Left ventricle myocardium inferior (tissue), 1 donor: Measurements from ENCODE around the gene KCNJ4. TPM values are rescaled to one million over a fixed set of nuclear protein-coding genes. Genes with fewer than 3 reads are reported as not detected.
A peak's percentile ranks its signal among the peaks of the same experiment; 100 is the strongest.

Experiments
- DNase-seq: peaks from one replicate; pipeline ENCODE4 v3.0.0-alpha.2; 2020
- H3K27ac ChIP-seq: fragments of 200-600 bp; replicated peaks from 2 replicates; pipeline ENCODE4 v1.8.0; 2021
- H3K27me3 ChIP-seq: fragments of 200-600 bp; 2 replicates; pipeline ENCODE4 v1.8.0; 2021; ENCODE audit warnings: low read depth
- H3K36me3 ChIP-seq: fragments of 200-600 bp; 2 replicates; pipeline ENCODE4 v1.8.0; 2021
- H3K4me1 ChIP-seq: fragments of 200-600 bp; 2 replicates; pipeline ENCODE4 v1.8.0; 2021
- H3K4me3 ChIP-seq: fragments of 200-600 bp; 2 replicates; pipeline ENCODE4 v1.8.0; 2021; ENCODE audit warnings: mild to moderate bottlenecking, moderate library complexity
- H3K9me3 ChIP-seq: fragments of 200-600 bp; replicated peaks from 2 replicates; pipeline ENCODE4 v1.8.0; 2021
- intact Hi-C: fragments of 100-400 bp; cut with micrococcal nuclease; formaldehyde crosslinking; loops from one replicate; pipeline ENCODE4 v1.11.0; 2022
- total RNA-seq: library from RNA; stranded (reverse); fragmentation: NEBNext Ultra II Directional; extraction: Animal tissue kit (Norgen Biotek cat#: 25700); gene quantifications from one replicate; pipeline ENCODE4 v1.2.1, GENCODE V29; 2021
- TF ChIP-seq, protein P1 (sequence below): fragments of 200-600 bp; IDR thresholded peaks from 2 replicates; pipeline ENCODE4 v1.8.0; 2021; ENCODE audit warnings: antibody characterized with exemption, mild to moderate bottlenecking, borderline replicate concordance
- donor health status: DM: no; HTN: yes; CAD: no; lungs with severe emphysema.

KCNJ4 gene
- total RNA-seq, 1 donor from 2014 or later, result 45.7 TPM

- Histone ChIP-seq H3K27ac (peak overlapping the region; percentile 94), H3K4me3 (peak overlapping the region; percentile 70), H3K36me3 (no peaks in the 10 kb centered on the region), H3K9me3 (no peaks in the 10 kb centered on the region), H3K27me3 (peaks cover 92% of the 10 kb centered on the region), H3K4me1 (peaks cover 73% of the 10 kb centered on the region)
- TF ChIP-seq, protein P1, sequence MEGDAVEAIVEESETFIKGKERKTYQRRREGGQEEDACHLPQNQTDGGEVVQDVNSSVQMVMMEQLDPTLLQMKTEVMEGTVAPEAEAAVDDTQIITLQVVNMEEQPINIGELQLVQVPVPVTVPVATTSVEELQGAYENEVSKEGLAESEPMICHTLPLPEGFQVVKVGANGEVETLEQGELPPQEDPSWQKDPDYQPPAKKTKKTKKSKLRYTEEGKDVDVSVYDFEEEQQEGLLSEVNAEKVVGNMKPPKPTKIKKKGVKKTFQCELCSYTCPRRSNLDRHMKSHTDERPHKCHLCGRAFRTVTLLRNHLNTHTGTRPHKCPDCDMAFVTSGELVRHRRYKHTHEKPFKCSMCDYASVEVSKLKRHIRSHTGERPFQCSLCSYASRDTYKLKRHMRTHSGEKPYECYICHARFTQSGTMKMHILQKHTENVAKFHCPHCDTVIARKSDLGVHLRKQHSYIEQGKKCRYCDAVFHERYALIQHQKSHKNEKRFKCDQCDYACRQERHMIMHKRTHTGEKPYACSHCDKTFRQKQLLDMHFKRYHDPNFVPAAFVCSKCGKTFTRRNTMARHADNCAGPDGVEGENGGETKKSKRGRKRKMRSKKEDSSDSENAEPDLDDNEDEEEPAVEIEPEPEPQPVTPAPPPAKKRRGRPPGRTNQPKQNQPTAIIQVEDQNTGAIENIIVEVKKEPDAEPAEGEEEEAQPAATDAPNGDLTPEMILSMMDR, result no peak
- DNase-seq, result no peak
- intact Hi-C loops, result no loop called here
Observed at GRCh38 chr22:38454353-38455075, 485 bp downstream of the KCNJ4 start.

- no peaks in the 10 kb centered on the region for H3K36me3 ChIP-seq
- peak overlapping the region; percentile 70 for H3K4me3 ChIP-seq
- H3K27ac ChIP-seq, result peak overlapping the region; percentile 94
- TF ChIP-seq, protein P1, result no peak
- H3K27me3 ChIP-seq, result peaks cover 92% of the 10 kb centered on the region
- no peak for DNase-seq
- H3K9me3 ChIP-seq, result no peaks in the 10 kb centered on the region
- intact Hi-C loops, result no loop called here
- peaks cover 78% of the 10 kb centered on the region for H3K4me1 ChIP-seq
Observed at GRCh38 chr22:38453996-38454352, 1.0 kb downstream of the KCNJ4 start.

- Histone ChIP-seq H3K4me3 (peak overlapping the region; percentile 70), H3K4me1 (peaks cover 86% of the 10 kb centered on the region), H3K27ac (peak overlapping the region; percentile 94), H3K36me3 (no peaks in the 10 kb centered on the region), H3K9me3 (no peaks in the 10 kb centered on the region), H3K27me3 (peaks cover 93% of the 10 kb centered on the region)
- DNase-seq, result no peak
- intact Hi-C loops, result no loop called here
- TF ChIP-seq, protein P1, result no peak
Observed at GRCh38 chr22:38453066-38453672, 1.8 kb downstream of the KCNJ4 start.

- H3K27me3 ChIP-seq, result peaks cover 94% of the 10 kb centered on the region
- DNase-seq, result peak; percentile 76
- peaks cover 85% of the 10 kb centered on the region for H3K4me1 ChIP-seq
- H3K36me3 ChIP-seq, result no peaks in the 10 kb centered on the region
- no peaks in the 10 kb centered on the region for H3K9me3 ChIP-seq
- peak overlapping the region; percentile 70 for H3K4me3 ChIP-seq
- TF ChIP-seq, protein P1, result no peak
- intact Hi-C loops, result no loop called here
- peak overlapping the region; percentile 94 for H3K27ac ChIP-seq
Observed at GRCh38 chr22:38452373-38453065, 2.5 kb downstream of the KCNJ4 start.

- H3K36me3 ChIP-seq, result no peaks in the 10 kb centered on the region
- intact Hi-C loops, result no loop called here
- no peak for DNase-seq
- H3K4me3 ChIP-seq, result peak overlapping the region; percentile 70
- TF ChIP-seq, protein P1, result no peak
- no peaks in the 10 kb centered on the region for H3K9me3 ChIP-seq
- H3K4me1 ChIP-seq, result peaks cover 80% of the 10 kb centered on the region
- peak overlapping the region; percentile 94 for H3K27ac ChIP-seq
- peaks cover 94% of the 10 kb centered on the region for H3K27me3 ChIP-seq
Observed at GRCh38 chr22:38451864-38452263, 3.1 kb downstream of the KCNJ4 start.
